Psoas muscle (tissue), 8 donors: ENCODE data around the gene INPP5J. TPM values are rescaled to one million over a fixed set of nuclear protein-coding genes. Genes with fewer than 3 reads are reported as not detected.
A peak's percentile ranks its signal among the peaks of the same experiment; 100 is the strongest.

Experiments
- ATAC-seq, 4 donors: fragments of 200-7000 bp; cut with Tn5 transposase; one replicate each; pipeline ENCODE4 v1.9.1; 2020; ENCODE audit warnings: moderate library complexity in 3 of 4, mild to moderate bottlenecking in 2 of 4
- DNase-seq, 2 donors: peaks; one replicate each; pipeline ENCODE4 v3.0.0-alpha.2; 2020
- H3K27ac ChIP-seq: fragments of 200-600 bp; one replicate; pipeline ENCODE4 v1.8.0; 2022
- H3K27me3 ChIP-seq, 3 donors: fragments of 200-600 bp in 1 of 3; one replicate each; pipeline versions ENCODE4 v1.6.1 to v1.8.0; 2013 to 2022; ENCODE audit warnings: low read length in 2 of 3, mild to moderate bottlenecking in 2 of 3, moderate library complexity in 1 of 3; ENCODE audit not compliant: insufficient read depth in 3 of 3
- H3K36me3 ChIP-seq, 2 donors: fragments of 200-600 bp in 1 of 2; one replicate each; pipeline versions ENCODE4 v1.6.1 to v1.8.0; 2013 to 2022; ENCODE audit warnings: low read depth in 1 of 2, mild to moderate bottlenecking in 1 of 2, moderate library complexity in 1 of 2; ENCODE audit not compliant: insufficient read depth in 1 of 2
- H3K4me1 ChIP-seq: fragments of 200-600 bp; one replicate; pipeline ENCODE4 v1.8.0; 2022
- H3K4me3 ChIP-seq: fragments of 200-600 bp; one replicate; pipeline ENCODE4 v1.8.0; 2022; ENCODE audit warnings: mild to moderate bottlenecking
- H3K9me3 ChIP-seq: fragments of 200-600 bp; one replicate; pipeline ENCODE4 v1.8.0; 2022
- CTCF ChIP-seq: fragments of 200-600 bp; IDR thresholded peaks from one replicate; pipeline ENCODE4 v1.8.0; 2022; ENCODE audit warnings: antibody characterized with exemption
- whole genome bisulfite sequencing, 3 donors: extraction: QIAGEN DNeasy Blood & Tissue Kit; methylation state at CpG; one replicate each; pipeline versions ENCODE4 v1.1.6 to v1.1.7; 2013; 5-methylcytosine and 5-hydroxymethylcytosine counted together
- intact Hi-C, 2 donors: fragments of 100-400 bp; cut with DNase I; formaldehyde crosslinking; loops; one replicate each; pipeline versions ENCODE4 v1.11.0 to v1.14.2; 2022
- polyA plus RNA-seq, 3 donors: library from polyadenylated mRNA; stranded (reverse); fragments of 200-250 nt; gene quantifications; one replicate each; pipeline ENCODE4 v1.2.3, GENCODE V29; 2013
- total RNA-seq, 4 donors: library from RNA; stranded (reverse); fragmentation: NEBNext Ultra II Directional in 2 of 4; extraction: Animal tissue kit (Norgen Biotek cat#: 25700) in 2 of 4; gene quantifications; one replicate each; pipeline versions ENCODE4 v1.2.1 to v1.2.4, GENCODE V29; 2021 to 2023
- donor health status: healthy with polysubstance abuse.
- donor health status: DM: no; HTN: no; CAD: no; lungs with moderate emphysema.
- donor health status: Bipolar disorder and iron deficiency.
- donor health status: healthy.
- donor health status: DM: yes; HTN: yes; CAD: no.
- donor health status: DM: no; HTN: no; CAD: no.
- donor health status: DM: no; HTN: no; CAD: no.
- donor health status: DM: yes; HTN: yes; CAD: no.

The INPP5J gene
- total and polyA plus RNA-seq, 7 donors = 0.14 to 4.4 (median 1.3) TPM

GRCh38 chr22:31120642-31121041, 2.1 kb upstream of the INPP5J start:
- no peak for TF ChIP-seq CTCF
- H3K4me3 ChIP-seq = no peak overlapping the region
- H3K27ac ChIP-seq = no peak overlapping the region

GRCh38 chr22:31121403-31121802, 1.4 kb upstream of the INPP5J start:
- Histone ChIP-seq H3K27ac (no peak overlapping the region), H3K9me3 (no peaks in the 10 kb centered on the region), H3K27me3 (no peaks in the 10 kb centered on the region), H3K36me3 (no peaks in the 10 kb centered on the region), H3K4me1 (peaks cover 24% of the 10 kb centered on the region), H3K4me3 (no peak overlapping the region)
- no peak for ATAC-seq
- WGBS, 3 donors = 97 to 100% (median 99%) methylated on average over 4 of the region's 4 CpGs
- no peak for TF ChIP-seq CTCF
- DNase-seq = no peak
- intact Hi-C loops = no loop called here

More at GRCh38 chr22:31120642-31121041, 2.1 kb upstream of the INPP5J start:
- H3K36me3 ChIP-seq = no peaks in the 10 kb centered on the region
- no peaks in the 10 kb centered on the region for H3K9me3 ChIP-seq
- ATAC-seq (no peak), DNase-seq (no peak)
- intact Hi-C loops = no loop called here
- peaks cover 24% of the 10 kb centered on the region for H3K4me1 ChIP-seq
- 100% methylated on average over 1 of the region's 1 CpG for WGBS, 3 donors
- no peaks in the 10 kb centered on the region for H3K27me3 ChIP-seq

GRCh38 chr22:31122196-31122531, 602 bp upstream of the INPP5J start:
- peak in 3 of 4 donors; percentile 51 to 71 (median 56) for ATAC-seq

GRCh38 chr22:31123292-31123602, 481 bp downstream of the INPP5J start:
- no peaks in the 10 kb centered on the region for H3K9me3 ChIP-seq
- ATAC-seq (peak in 1 of 4 donors; percentile 1), DNase-seq (peak in 1 of 2 donors; percentile 12)
- H3K36me3 ChIP-seq = no peaks in the 10 kb centered on the region
- peaks cover 24% of the 10 kb centered on the region for H3K4me1 ChIP-seq
- no peaks in the 10 kb centered on the region for H3K27me3 ChIP-seq
- H3K27ac ChIP-seq = peak overlapping the region; percentile 50
- no peak for TF ChIP-seq CTCF
- peak overlapping the region; percentile 63 for H3K4me3 ChIP-seq
- 59 to 79% (median 73%) methylated on average over 4 of the region's 4 CpGs for WGBS, 3 donors
- intact Hi-C loops = no loop called here

More at GRCh38 chr22:31122196-31122531, 602 bp upstream of the INPP5J start:
- 63 to 68% (median 65%) methylated on average over 2 of the region's 2 CpGs for WGBS, 3 donors
- Histone ChIP-seq H3K27ac (peak overlapping the region; percentile 5), H3K4me1 (peaks cover 24% of the 10 kb centered on the region), H3K9me3 (no peaks in the 10 kb centered on the region), H3K4me3 (no peak overlapping the region), H3K27me3 (no peaks in the 10 kb centered on the region), H3K36me3 (no peaks in the 10 kb centered on the region)
- TF ChIP-seq CTCF = no peak
- intact Hi-C loops = no loop called here
- DNase-seq = no peak

GRCh38 chr22:31124290-31124689, 1.5 kb downstream of the INPP5J start:
- no peak for TF ChIP-seq CTCF
- H3K27me3 ChIP-seq = no peaks in the 10 kb centered on the region
- H3K9me3 ChIP-seq = no peaks in the 10 kb centered on the region
- H3K27ac ChIP-seq = no peak overlapping the region
- intact Hi-C loops = no loop called here
- 57 to 87% (median 58%) methylated on average over 3 of the region's 3 CpGs for WGBS, 3 donors
- no peak for ATAC-seq
- H3K4me3 ChIP-seq = no peak overlapping the region
- H3K36me3 ChIP-seq = no peaks in the 10 kb centered on the region
- no peak for DNase-seq
- H3K4me1 ChIP-seq = peaks cover 13% of the 10 kb centered on the region
